ENCODE data around the gene ST7L.

- TF ChIP-seq CTCF (IDR thresholded peaks at IDR 0.05) (no peak), POLR2A (IDR thresholded peaks at IDR 0.05) (no peak)
These were observed 13.2 kb downstream of the ST7L start for GRCh38 chr1:112605633-112606327.
